AG09319 (cell line): ENCODE data around the gene ABRACL.

Experiments used
- DNase-seq: peaks from one replicate; pipeline ENCODE4 v3.0.0-alpha.2; 2010; ENCODE audit warnings: low read depth; ENCODE audit errors: extremely low read depth
- TF ChIP-seq, protein P1 (sequence below): IDR thresholded peaks from 2 replicates; pipeline ENCODE4 v1.5.1; 2011; ENCODE audit warnings: low read depth, mild to moderate bottlenecking, inconsistent platforms, low read length, moderate library complexity

ABRACL gene

DNA sequence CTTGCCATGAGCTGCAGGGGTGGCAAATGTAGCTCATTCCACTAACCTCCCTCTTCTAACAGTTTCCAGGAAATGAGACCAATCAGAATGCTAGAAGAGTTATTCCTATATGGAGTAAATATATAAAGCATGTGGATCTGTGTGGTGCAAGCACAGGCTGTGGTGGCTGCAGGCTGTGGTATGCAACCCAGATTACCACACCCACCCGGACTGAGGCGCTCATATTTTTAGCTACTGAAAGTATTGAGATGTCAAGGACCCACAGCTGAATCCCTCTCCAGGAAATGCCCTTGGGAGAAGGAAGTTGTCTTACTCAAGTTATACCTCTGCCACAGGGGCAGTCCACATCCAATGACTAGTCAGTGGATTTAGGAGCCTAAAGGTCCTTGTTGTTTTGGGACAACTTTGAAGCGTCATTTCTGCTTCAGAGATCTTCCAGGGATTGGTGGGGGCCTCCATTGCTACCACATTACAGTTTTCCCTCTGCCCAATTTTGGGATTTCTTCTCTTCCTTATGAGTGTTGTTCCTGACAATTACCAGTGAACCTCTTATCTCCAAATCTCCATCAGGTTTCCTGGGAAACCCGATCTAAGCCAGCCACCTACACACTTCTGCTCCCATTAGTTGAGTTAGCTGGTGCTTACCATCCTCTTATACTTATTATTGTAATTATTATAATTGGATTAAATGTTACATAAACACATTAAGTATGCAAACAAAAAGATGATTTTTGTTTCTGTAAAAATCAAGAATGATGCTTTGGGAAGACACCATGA lies 28.4 kb upstream of the ABRACL start:
- DNase-seq = no peak
- TF ChIP-seq, protein P1, sequence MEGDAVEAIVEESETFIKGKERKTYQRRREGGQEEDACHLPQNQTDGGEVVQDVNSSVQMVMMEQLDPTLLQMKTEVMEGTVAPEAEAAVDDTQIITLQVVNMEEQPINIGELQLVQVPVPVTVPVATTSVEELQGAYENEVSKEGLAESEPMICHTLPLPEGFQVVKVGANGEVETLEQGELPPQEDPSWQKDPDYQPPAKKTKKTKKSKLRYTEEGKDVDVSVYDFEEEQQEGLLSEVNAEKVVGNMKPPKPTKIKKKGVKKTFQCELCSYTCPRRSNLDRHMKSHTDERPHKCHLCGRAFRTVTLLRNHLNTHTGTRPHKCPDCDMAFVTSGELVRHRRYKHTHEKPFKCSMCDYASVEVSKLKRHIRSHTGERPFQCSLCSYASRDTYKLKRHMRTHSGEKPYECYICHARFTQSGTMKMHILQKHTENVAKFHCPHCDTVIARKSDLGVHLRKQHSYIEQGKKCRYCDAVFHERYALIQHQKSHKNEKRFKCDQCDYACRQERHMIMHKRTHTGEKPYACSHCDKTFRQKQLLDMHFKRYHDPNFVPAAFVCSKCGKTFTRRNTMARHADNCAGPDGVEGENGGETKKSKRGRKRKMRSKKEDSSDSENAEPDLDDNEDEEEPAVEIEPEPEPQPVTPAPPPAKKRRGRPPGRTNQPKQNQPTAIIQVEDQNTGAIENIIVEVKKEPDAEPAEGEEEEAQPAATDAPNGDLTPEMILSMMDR = no peak

DNA sequence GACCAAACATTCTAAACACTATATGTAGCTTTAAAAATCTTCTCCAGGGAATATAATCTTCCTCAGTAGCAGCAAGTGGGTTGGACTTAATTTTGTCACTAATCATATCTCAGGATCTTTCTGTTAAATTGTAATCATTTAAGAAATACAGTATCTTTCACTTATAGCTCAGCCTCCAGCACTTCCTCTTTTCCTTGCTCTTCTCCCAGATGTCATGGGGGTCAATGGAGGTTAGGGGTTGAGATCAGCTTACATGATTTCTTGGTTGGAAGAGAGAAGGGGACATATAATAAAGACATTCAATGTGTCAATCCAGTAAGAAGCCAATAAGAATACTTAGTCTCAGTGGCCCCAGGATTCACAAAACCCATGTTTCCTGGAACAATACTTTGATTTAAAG lies 24.8 kb upstream of the ABRACL start:
- DNase-seq = no peak
- TF ChIP-seq, protein P1 = no peak

DNA sequence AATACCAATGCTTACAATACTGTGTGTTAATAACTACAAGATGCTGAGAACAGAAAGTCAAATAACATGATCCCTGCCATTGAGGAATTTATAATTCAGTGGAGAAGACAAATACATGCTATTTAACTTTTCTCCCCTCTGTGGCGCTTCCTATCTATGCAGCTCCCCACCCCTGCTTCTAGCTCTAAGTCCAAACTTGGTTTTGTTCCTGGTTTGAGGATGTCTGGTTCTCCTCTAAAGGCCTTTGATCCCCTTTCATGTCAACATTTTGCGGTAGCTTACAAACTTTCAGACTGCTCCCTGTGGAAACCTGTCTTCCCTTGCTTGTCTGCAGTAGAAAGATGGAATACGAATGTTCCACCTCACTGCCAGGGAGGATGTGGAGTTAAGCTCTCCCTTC lies 22.1 kb upstream of the ABRACL start:
- no peak for DNase-seq
- TF ChIP-seq, protein P1 = no peak

DNA sequence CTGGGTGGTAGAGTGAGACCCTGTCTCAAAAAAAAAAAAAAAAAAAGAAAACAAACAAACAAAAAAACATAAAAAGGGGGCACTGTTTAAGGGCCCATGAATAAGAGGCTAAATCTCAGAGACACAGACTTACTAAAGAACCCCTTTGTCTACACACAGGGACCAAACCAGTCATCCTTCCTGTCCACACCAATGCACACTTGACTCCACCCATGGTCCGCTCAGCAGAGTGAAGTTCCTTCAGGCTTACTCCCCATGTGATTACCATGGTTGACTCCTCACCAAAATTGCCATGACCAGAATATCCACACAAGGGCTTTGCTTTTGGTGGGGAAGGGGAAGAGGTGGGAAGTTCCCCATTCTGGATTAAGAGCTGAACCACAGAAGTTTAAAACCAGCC lies 21.1 kb upstream of the ABRACL start:
- no peak for DNase-seq
- TF ChIP-seq, protein P1 = no peak

DNA sequence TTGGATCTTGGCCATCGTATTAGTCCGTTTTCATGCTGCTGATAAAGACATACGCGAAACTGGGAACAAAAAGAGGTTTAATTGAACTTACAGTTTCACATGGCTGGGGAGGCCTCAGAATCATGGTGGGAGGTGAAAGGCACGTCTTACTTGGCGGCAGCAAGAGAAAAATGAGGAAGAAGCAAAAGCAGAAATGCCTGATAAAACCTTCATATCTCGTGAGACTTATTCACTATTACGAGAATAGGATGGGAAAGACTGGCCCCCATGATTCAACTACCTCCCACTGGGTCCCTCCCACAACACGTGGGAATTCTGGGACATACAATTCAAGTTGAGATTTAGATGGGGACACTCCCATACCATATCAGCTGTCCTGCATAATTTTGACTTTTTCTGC lies 20.4 kb upstream of the ABRACL start:
- TF ChIP-seq, protein P1 = no peak
- DNase-seq = no peak

DNA sequence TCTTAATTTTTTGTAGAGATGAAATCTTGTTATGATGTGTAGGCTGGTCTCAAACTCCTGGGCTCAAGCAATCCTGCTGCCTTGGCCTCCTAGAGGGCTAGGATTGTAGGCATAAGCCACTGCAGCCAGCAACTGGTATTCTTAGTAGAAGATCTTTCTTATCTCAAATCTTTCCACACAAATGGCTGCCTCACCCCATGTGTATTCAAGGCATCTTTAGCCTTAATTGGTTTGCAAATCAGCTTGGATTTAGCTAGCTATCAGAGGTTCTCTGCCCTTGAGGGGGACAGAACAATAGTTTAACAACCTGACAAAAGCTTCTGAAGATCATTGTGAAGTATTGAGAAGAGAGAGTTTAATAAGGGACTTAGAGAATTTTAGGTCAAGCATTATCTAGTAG lies 17.9 kb upstream of the ABRACL start:
- TF ChIP-seq, protein P1 = no peak
- DNase-seq = no peak

DNA sequence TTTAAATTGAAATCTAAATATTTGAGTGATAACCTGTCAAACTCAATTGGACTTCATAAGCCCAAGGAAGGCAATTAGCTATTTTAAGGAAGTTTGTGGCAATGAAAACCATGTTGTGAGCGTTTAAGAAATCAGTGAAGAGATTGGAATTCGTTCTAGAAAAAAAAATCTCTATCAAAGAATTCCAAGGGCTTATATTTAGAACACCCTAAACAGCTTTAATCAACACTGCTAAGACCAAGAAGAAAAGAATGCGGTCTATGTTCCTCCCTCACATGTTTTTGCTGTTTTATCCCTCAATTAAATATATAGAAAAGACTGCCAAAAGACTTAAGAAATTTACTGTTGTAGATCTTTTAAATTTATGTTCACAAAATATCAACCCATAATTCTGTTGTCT lies 16.6 kb upstream of the ABRACL start:
- no peak for DNase-seq
- TF ChIP-seq, protein P1 = no peak
